GM19043 (cell line): ENCODE measurements around the gene DAB2IP.

Experiments
- ATAC-seq: cut with Tn5 transposase; IDR thresholded peaks from one replicate; pipeline ENCODE4 v1.9.1; 2021; ENCODE audit warnings: low read depth; ENCODE audit not compliant: unreplicated experiment

DAB2IP gene

DNA sequence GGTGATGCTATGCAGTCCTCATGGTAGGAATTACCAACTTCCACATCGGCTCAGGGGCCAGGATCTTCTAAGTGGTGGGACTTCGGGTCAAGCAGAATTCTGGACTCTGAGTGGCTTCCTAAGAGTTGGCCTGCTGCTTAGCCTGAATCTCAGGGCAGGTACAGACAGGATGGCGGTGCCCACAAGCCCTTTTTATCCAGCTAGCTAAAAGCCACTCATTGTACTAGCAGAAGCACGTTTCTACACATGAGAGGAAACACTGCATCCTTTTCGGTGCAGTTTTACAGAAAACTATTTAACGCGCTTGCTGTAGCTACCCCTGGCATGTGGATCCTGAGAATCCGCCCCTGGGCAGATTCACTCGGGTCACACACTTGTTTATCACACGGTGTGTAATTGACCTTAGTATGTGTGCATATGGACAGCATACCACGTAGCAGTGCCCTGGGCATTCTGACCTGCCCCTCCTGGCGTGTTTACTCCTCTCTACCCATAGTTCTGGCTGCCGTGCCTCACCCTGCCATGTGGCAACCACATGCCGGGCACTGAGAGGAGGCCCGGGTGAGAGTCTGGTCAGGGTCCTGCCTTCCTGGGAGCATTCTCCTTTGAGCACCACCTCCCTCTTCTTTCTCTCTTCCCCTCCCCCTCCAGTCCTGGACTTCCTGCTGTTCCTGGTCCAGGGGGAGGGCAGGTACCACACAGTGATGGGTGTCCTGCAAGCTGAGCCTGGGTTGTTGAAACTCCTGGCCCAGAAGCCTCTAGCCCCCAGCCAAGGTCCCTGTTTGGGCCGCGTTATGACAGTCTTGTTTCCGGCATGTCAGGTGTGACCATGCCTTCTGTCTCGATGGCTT is 65.9 kb downstream of the DAB2IP start:
- no peak for ATAC-seq

- ATAC-seq, result no peak
These were observed 66.7 kb downstream of the DAB2IP start for GRCh38 chr9:121718084-121718483.

- no peak for ATAC-seq
These were observed 67.1 kb downstream of the DAB2IP start for GRCh38 chr9:121718501-121718900.

DNA sequence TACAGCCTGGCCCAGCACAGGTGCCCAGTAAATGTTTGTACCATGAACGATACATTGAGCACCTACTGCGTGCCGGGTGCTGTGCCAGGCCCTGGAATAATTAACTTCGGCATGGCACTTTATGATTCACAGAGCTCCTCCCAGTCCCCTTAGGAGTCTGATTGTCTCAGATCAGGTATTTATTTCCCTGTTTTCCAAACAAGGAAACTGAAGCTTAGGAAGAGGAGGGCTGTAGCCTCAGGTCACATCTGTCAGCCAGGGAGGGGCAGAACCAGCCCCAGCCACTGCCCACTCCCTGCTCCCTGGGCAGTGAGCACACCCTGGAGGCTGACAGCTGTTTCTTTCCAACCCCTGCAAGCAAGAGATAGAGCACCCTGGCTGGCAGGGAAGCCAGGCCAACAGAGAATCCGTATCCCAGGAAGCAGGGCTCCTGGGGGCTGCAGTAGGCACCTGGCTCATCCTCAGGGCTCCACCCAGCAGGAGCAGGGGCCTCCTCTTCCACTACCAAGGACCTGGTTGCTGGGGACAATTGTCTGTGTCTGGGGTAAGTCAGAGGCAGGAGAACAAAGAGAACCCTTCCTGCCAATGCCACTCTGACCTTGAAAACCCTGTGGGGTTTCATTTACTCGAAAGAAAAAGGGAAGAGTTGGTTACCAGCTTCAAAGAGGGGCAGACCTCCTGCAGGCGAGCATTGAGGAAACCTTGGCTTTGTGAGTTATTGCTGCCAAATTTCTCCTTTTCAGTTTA is 69.0 kb downstream of the DAB2IP start:
- ATAC-seq, result no peak

- no peak for ATAC-seq
These were observed 69.6 kb downstream of the DAB2IP start for GRCh38 chr9:121721058-121721350.

DNA sequence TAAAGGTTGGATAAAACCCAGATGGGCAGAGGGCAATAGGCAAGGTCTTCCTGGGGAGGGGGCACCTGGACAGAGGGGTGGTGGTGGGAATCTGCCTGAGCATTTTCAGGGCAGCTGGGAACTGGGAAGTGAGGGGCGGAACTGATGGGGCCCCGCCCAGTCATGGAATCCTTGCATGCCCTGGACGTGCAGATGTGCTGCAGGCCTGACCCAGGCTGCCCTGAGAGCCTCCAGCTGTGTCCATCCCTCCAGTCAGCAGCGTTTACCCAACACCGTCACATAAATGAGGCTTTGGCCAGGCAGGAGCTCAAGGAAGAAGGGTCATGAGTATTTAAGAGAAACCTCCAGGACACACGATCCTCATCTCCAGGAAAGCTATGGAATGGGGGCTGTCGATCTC is 70.3 kb downstream of the DAB2IP start:
- no peak for ATAC-seq

DNA sequence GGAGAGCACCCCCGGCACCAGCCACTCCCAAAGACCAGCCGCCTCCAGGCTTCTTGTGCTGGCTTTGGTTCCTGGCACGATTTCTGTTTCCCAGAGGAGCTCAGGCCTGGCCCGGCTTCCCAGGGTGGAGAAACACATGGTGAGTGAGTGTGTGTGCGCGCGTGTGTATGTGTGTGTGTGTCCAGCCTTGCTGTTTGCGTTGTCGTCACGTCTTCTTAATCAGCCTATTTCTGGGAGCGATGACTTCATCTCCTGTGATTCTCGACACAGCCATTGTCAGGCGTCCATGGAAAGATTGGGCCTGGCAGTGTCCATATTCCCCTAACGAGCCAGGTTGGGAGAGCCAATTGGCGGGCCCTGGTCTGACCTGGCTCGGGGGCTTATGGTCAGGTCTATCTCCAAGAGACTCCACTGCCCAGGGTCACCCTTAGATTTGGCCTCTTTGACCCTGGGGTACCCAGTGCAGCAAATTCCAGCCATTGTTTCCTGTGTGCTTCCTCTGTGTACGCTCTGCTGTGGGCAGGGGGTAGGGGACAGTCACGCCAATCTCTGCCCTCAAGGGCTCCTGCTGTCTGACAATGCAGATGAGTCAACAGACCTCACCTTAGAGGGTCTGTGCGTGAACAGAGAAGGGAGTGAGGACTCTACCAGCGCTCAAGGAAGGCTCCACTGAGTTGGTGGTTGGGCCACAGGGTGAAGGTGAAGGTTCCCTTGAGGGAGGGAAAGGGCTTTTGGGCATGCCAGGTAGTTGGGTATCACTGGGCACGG is 73.8 kb downstream of the DAB2IP start:
- no peak for ATAC-seq

DNA sequence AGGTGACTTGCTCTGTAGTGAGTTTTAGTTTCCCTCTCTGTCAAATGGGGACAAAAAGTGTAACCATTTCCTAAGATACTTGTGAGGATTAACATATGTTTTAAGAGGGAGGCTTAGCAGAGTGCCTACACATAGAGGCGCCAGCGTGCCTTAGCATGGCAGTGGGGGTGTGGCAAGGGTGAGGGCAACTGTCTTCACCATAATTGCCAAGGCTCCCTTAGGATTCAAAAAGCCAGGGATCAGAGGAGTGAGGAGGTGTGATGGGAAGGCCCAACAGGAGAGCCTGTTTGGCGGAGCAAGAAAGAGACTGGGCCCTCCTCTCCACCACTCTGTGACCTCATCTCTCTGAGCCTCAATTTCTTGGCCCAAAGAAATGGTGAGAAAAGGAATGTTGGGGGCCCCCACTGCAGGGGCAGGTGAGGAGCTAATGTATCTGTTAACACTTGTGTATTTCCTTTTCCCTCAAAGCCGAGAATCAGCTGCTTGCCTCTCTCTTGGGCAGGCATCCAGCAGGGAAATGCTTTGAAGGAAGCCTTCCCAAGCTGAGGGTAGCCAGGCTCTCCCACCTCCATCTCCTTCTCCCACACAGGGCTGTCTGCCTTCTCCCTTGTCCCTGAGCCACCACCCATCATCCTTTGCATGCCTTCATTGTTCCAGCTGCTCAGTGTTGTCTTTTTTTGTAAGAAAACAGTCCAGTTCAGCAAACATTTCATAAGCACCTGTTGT is 76.0 kb downstream of the DAB2IP start:
- no peak for ATAC-seq

- no peak for ATAC-seq
These were observed 77.5 kb downstream of the DAB2IP start for GRCh38 chr9:121728916-121729315.

- ATAC-seq, result no peak
These were observed 78.5 kb downstream of the DAB2IP start for GRCh38 chr9:121729769-121730562.

DNA sequence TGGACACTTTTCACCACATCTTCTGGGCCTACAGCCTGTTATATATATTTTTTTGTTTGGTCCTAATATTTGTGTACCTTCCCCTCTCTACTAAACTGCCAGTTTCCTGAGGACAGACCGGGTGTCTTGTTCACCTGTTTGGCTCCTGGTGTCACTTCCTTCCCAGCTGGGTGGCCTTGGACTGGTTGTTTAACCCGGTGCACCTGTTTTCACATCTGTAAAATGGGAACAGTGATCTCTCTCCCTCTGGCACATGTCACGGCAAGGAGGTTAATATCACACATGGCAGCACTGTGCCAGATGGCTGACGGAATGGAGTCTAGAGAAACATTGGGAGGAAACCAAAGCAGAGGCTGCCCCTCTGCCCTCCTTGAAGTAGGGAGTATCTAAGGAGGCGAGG is 79.7 kb downstream of the DAB2IP start:
- no peak for ATAC-seq

GRCh38 chr9:121731919-121732318 is 80.5 kb downstream of the DAB2IP start:
- no peak for ATAC-seq

GRCh38 chr9:121732389-121732788 is 81.0 kb downstream of the DAB2IP start:
- ATAC-seq, result no peak

DNA sequence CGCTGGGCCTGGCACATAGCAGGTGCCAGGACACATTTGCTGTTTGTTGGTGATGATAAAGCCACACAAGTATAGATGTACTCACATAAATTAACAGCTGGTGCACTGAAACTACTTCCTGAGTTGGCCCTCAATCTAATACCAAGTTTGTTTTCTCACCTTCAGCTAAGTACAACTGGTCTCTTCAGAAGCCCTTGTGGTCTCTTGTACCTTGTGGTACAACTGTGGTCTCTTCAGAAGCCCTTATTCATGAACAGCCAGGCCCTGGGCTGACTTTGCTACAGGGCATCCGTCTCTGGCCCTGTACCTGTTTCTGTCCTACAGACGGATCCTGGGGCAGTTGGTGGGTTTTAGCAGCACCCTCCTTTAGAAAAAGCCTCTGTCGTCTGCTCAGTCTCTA is 81.5 kb downstream of the DAB2IP start:
- no peak for ATAC-seq

DNA sequence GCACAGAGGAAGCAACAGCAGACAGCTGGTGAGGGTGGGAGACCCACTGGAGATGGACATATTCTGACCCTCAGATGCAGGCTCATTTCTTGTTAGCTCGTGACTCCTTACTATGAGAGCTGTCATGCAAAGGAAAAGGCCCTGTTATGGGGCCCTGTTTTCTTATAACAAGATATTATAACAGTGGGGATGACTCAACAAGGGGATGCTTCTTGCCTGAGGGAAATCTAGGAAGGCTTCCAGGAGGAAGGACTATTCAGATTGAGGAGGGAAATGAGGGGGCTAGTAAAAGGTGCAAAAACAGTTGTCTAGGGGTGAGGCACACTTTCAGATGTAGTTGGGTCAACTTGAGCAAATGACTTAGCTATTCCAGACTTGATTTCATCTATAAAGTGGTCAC is 83.0 kb downstream of the DAB2IP start:
- no peak for ATAC-seq

- ATAC-seq, result no peak
These were observed 83.8 kb downstream of the DAB2IP start for GRCh38 chr9:121735065-121735792.

DNA sequence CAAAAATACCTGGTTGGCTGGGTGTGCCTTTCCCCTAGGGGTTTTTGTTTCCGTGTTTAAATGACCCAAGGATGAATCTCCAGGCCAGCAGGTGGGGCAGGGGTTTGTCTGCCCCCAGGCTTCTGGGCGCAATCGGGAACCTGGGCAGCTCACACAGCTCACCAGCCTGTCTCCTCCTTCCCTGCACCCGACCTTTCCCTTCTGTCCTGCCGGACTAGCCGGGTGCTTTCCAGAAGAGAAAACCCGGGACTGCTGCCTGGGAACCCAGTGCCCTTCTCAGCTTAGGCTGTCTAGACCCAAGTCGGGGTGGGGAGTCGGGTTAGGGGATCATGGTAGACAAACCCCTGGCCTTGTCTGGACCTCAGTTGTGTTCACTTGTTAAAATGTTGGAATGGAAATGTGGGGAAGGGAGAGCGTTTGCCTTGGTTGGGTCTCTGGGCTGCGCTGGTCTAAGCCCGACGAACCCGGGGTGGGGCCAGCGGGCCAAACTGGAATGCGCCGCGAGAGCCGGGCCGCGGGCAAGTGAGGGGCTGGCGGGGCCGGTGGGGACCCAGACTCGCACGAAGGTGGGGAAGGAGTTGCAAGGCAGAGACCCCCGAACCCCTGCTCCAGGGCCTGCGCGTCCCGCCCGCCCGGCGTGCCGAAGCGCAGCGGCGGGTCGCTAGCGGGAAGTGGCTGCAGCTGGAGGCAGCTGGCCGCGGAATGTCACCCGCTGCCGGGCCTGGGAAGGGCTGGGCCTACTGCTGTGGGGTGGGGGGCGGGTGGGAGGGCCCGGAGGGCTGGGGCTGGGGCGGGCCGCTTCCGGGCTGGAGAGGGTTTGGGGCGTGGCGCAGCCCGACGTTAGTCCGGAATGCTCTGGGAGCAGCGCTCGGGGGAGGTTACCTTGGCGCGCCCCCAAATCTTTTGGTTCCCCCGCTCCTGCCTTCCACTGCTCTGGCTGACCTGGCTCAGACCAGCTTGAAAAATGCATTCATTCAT is 84.6 kb downstream of the DAB2IP start:
- no peak for ATAC-seq

GRCh38 chr9:121736934-121737462 is 85.6 kb downstream of the DAB2IP start:
- no peak for ATAC-seq
